HepG2 (cell line): Measurements from ENCODE around the gene FAM20A. TPM values are rescaled to one million over a fixed set of nuclear protein-coding genes. Genes with fewer than 3 reads are reported as not detected.

ENCODE experiments used
- ATAC-seq: fragments of 200-7000 bp; cut with Tn5 transposase; 3 replicates; pipeline ENCODE4 v1.9.1; 2020; ENCODE audit warnings: mild to moderate bottlenecking, moderate library complexity
- BruUV-seq: library from RNA; stranded (reverse); fragments of 400-500 nt; replicated peaks from 2 replicates; lab custom pipeline; 2021; lab: Mats Ljungman, UMichigan
- CTCF ChIA-PET: fragments of 300-600 bp; formaldehyde crosslinking; extraction: SDS; loops from one replicate; lab custom pipeline; 2021; ENCODE audit warnings: low total read pairs, inconsistent platforms, low intra/inter-chr PET ratio; lab: Yijun Ruan, JAX
- POLR2A ChIA-PET: fragments of 350-600 bp; sonication (Branson Sonifier 250); formaldehyde crosslinking; loops from one replicate; lab custom pipeline; 2020; ENCODE audit warnings: antibody characterized with exemption, inconsistent platforms; lab: Yijun Ruan, JAX
- DNase-seq: peaks from one replicate; pipeline ENCODE4 v3.0.0-alpha.2; 2015; ENCODE audit warnings: low spot score
- FAIRE-seq: peaks from 3 replicates; lab custom pipeline; 2011; peaks lifted over from hg19 to GRCh38; lab: Jason Lieb, UNC
- H2AFZ ChIP-seq: one replicate; pipeline ENCODE4 v1.6.1; 2011; ENCODE audit warnings: low read length, inconsistent platforms
- H3K27ac ChIP-seq: fragments of 300-600 bp; 3 replicates; pipeline ENCODE4 v1.8.0; 2011; ENCODE audit warnings: mixed run types, mild to moderate bottlenecking, mixed read lengths, low read length, inconsistent platforms; ENCODE audit not compliant: insufficient read depth; ENCODE audit errors: extremely low read length
- H3K27me3 ChIP-seq, 2 experiments: fragments of 200-600 bp in 1 of 2; 2 replicates in 1 of 2; 3 replicates in 1 of 2; pipeline versions ENCODE4 v1.6.0 to v1.8.0; 2011; ENCODE audit warnings: low read length in 2 of 2, mild to moderate bottlenecking in 2 of 2, moderate library complexity in 2 of 2, inconsistent platforms in 1 of 2; ENCODE audit not compliant: insufficient read depth in 2 of 2, control insufficient read depth in 1 of 2
- H3K36me3 ChIP-seq, 2 experiments: fragments of 200-600 bp in 1 of 2; replicated peaks in 1 of 2; 2 replicates in 1 of 2; 3 replicates in 1 of 2; pipeline versions ENCODE4 v1.5.1 to v1.8.0; 2011; ENCODE audit warnings: low read length in 2 of 2, inconsistent platforms in 1 of 2; ENCODE audit not compliant: insufficient read depth in 2 of 2, control insufficient read depth in 1 of 2
- H3K4me1 ChIP-seq: 2 replicates; pipeline ENCODE4 v1.5.1; 2012; ENCODE audit warnings: low read length, inconsistent platforms; ENCODE audit not compliant: insufficient read depth
- H3K4me2 ChIP-seq: 2 replicates; pipeline ENCODE4 v1.6.0; 2011; ENCODE audit warnings: low read depth, low read length, inconsistent platforms
- H3K4me3 ChIP-seq, 3 experiments: fragments of 200-600 bp in 1 of 3; sonication (generic), shearing (Covaris generic) in 1 of 3; replicated peaks in 1 of 3; 2 replicates each; pipeline ENCODE4 v1.5.1; 2011 to 2016; ENCODE audit warnings: low read length in 3 of 3, inconsistent platforms in 2 of 3, low read depth in 2 of 3, mild to moderate bottlenecking in 2 of 3, control low read depth in 1 of 3, mixed read lengths in 1 of 3; ENCODE audit not compliant: insufficient read depth in 1 of 3
- H3K79me2 ChIP-seq: one replicate; pipeline ENCODE4 v1.6.1; 2011; ENCODE audit warnings: low read length, inconsistent platforms; ENCODE audit not compliant: insufficient read depth
- H3K9ac ChIP-seq: 2 replicates; pipeline ENCODE4 v1.6.0; 2011; ENCODE audit warnings: mild to moderate bottlenecking, low read depth, low read length, inconsistent platforms; ENCODE audit not compliant: insufficient read depth
- H3K9me3 ChIP-seq: 2 replicates; pipeline ENCODE4 v1.5.1; 2012; ENCODE audit warnings: mild to moderate bottlenecking, low read length
- H4K20me1 ChIP-seq: 2 replicates; pipeline ENCODE4 v1.6.0; 2011; ENCODE audit warnings: inconsistent platforms, mild to moderate bottlenecking, low read length, moderate library complexity; ENCODE audit not compliant: insufficient read depth
- ATRX ChIP-seq: sonication (generic); formaldehyde crosslinking; IDR thresholded peaks from 2 replicates; pipeline ENCODE4 v1.4.0; 2020; ENCODE audit warnings: missing genetic modification reagents, borderline replicate concordance
- GABPA ChIP-seq, 2 experiments: IDR thresholded peaks; 2 replicates each; pipeline ENCODE4 v1.6.1; 2011 to 2016; ENCODE audit warnings: low read depth in 2 of 2, low read length in 1 of 2, missing biosample characterization in 1 of 2, missing genetic modification characterization in 1 of 2
- GFI1 ChIP-seq: sonication (generic); formaldehyde crosslinking; IDR thresholded peaks from 2 replicates; pipeline ENCODE4 v1.5.0; 2020; ENCODE audit warnings: missing genetic modification reagents, mild to moderate bottlenecking, borderline replicate concordance
- TAF1 ChIP-seq: sonication (generic); formaldehyde crosslinking; IDR thresholded peaks from 2 replicates; pipeline ENCODE4 v1.4.0; 2020; ENCODE audit warnings: missing genetic modification reagents
- YEATS4 ChIP-seq: sonication (generic); formaldehyde crosslinking; IDR thresholded peaks from 2 replicates; pipeline ENCODE4 v1.4.0; 2020; ENCODE audit warnings: missing genetic modification reagents, borderline replicate concordance
- ZMYM4 ChIP-seq: sonication (generic); formaldehyde crosslinking; IDR thresholded peaks from 2 replicates; pipeline ENCODE4 v1.8.1; 2023; ENCODE audit warnings: mild to moderate bottlenecking, missing genetic modification reagents
- ZNF430 ChIP-seq: sonication (generic); formaldehyde crosslinking; IDR thresholded peaks from 2 replicates; pipeline ENCODE4 v1.9.0; 2021; ENCODE audit warnings: mild to moderate bottlenecking, missing genetic modification reagents
- ZNF44 ChIP-seq: sonication (generic); formaldehyde crosslinking; IDR thresholded peaks from 2 replicates; pipeline ENCODE4 v1.5.1; 2020; ENCODE audit warnings: mild to moderate bottlenecking, missing genetic modification reagents
- ZNF615 ChIP-seq: sonication (generic); formaldehyde crosslinking; IDR thresholded peaks from 2 replicates; pipeline ENCODE4 v1.5.0; 2020; ENCODE audit warnings: mild to moderate bottlenecking, missing genetic modification reagents, borderline replicate concordance
- ZNF670 ChIP-seq: sonication (generic); formaldehyde crosslinking; IDR thresholded peaks from 2 replicates; pipeline ENCODE4 v1.8.0; 2022; ENCODE audit warnings: mild to moderate bottlenecking, missing genetic modification reagents, borderline replicate concordance
- WGBS: methylation state at CpG from one replicate; pipeline ENCODE4 v1.1.6; 2017; ENCODE audit warnings: low lambda C conversion rate; 5-methylcytosine and 5-hydroxymethylcytosine counted together
- in situ Hi-C: cut with HindIII; loops from 2 replicates; pipeline ENCODE4 v1.10.0; 2017; ENCODE audit warnings: low pct_unique_long_range_greater_than_20kb; ENCODE audit not compliant: extremely low pct_ligation_motif_present
- intact Hi-C: fragments of 100-400 bp; cut with micrococcal nuclease; formaldehyde crosslinking; loops from one replicate; pipeline ENCODE4 v1.10.0; 2022; ENCODE audit not compliant: unreplicated experiment
- polyA plus RNA-seq, 8 experiments: library from polyadenylated mRNA; depleted of rRNA in 3 of 8; stranded (reverse) in 7 of 8; unstranded in 1 of 8; fragments of >200 nt; fragmentation: Illumina TruSeq in 4 of 8; extraction: Trizol in 4 of 8; gene quantifications; 2 replicates each; pipeline versions ENCODE4 v1.2.1 to v1.2.3, GENCODE V29; 2011 to 2016; ENCODE audit warnings: low read depth in 4 of 8, missing spikeins in 1 of 8, mixed read lengths in 1 of 8; ENCODE audit not compliant: insufficient read depth in 1 of 8
- total RNA-seq, 5 experiments: library from RNA; depleted of rRNA; stranded (reverse); fragments of >200 nt; fragmentation: Illumina TruSeq; extraction: Trizol; gene quantifications; 2 replicates each; pipeline ENCODE4 v1.2.3, GENCODE V29; 2016; ENCODE audit warnings: low read depth in 1 of 5
- TF ChIP-seq, protein P1 (sequence below): sonication (generic); formaldehyde crosslinking; IDR thresholded peaks from 2 replicates; pipeline ENCODE4 v1.8.1; 2023; ENCODE audit warnings: missing genetic modification reagents, mild to moderate bottlenecking, borderline replicate concordance
- TF ChIP-seq, protein P2 (sequence below): sonication (generic); formaldehyde crosslinking; IDR thresholded peaks from 2 replicates; pipeline ENCODE4 v1.9.0; 2022; ENCODE audit warnings: low read depth, missing genetic modification reagents
- TF ChIP-seq, protein P3 (sequence below): sonication (generic); formaldehyde crosslinking; IDR thresholded peaks from 2 replicates; pipeline ENCODE4 v1.5.0; 2020; ENCODE audit warnings: missing genetic modification reagents, mild to moderate bottlenecking, borderline replicate concordance
- TF ChIP-seq, protein P4 (sequence below): sonication (generic); formaldehyde crosslinking; IDR thresholded peaks from 2 replicates; pipeline ENCODE4 v1.4.0; 2020; ENCODE audit warnings: missing genetic modification reagents, borderline replicate concordance
- TF ChIP-seq, protein P5 (sequence below): sonication (generic); formaldehyde crosslinking; IDR thresholded peaks from 2 replicates; pipeline ENCODE4 v1.4.0; 2020; ENCODE audit warnings: mild to moderate bottlenecking, missing genetic modification reagents

The FAM20A gene
- total and polyA plus RNA-seq, 2 of the 13 experiments (the other 11 are each of a cell fraction or from before 2014, with no cell fraction given), result 9.3 to 20.7 TPM

DNA sequence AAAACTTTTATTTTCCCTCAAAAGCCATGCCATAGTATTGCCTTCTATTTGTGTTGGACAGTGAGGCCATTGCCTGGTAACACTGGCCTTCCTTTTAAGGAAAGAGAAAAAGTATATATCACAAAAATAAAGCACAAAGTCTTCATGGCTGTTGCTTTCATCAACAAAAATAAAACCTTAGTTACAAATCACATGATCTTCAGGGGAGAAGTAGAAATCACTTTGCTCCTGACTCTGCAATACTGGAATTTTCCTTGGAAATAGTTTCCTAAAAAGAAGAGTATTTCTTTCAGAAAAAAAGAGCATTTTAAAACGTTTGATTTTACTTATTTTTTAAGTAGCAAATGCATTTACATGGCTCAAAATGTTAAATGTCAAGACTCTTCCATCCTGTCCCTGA lies 41.9 kb downstream of the FAM20A start:
- in situ Hi-C loops, result no loop called here
- Histone ChIP-seq H3K79me2 (no peaks in the 10 kb centered on the region), H3K4me3 (no peak overlapping the region), H3K27ac (no peak overlapping the region), H3K27me3 (no peaks in the 10 kb centered on the region), H3K4me1 (no peaks in the 10 kb centered on the region), H2AFZ (no peak overlapping the region)
- intact Hi-C loops, result no loop called here
- CTCF ChIA-PET, result no interaction called here
- TF ChIP-seq TAF1 (CRISPR knock-in tag) (no peak), ZNF615 (CRISPR knock-in tag) (no peak), ZNF670 (CRISPR knock-in tag) (no peak), GFI1 (CRISPR knock-in tag) (no peak), GABPA (IDR thresholded peaks at IDR 0.05; ENCODE audit: low read depth, low read length) (no peak), GABPA (CRISPR knock-in tag; IDR thresholded peaks at IDR 0.05; ENCODE audit: low read depth) (no peak), YEATS4 (CRISPR knock-in tag) (no peak), ZNF44 (CRISPR knock-in tag) (no peak), ZMYM4 (CRISPR knock-in tag) (no peak), ZNF430 (CRISPR knock-in tag) (no peak), ATRX (CRISPR knock-in tag) (no peak)
- TF ChIP-seq, protein P1, sequence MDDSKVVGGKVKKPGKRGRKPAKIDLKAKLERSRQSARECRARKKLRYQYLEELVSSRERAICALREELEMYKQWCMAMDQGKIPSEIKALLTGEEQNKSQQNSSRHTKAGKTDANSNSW (CRISPR knock-in tag), result no peak
- TF ChIP-seq, protein P2, sequence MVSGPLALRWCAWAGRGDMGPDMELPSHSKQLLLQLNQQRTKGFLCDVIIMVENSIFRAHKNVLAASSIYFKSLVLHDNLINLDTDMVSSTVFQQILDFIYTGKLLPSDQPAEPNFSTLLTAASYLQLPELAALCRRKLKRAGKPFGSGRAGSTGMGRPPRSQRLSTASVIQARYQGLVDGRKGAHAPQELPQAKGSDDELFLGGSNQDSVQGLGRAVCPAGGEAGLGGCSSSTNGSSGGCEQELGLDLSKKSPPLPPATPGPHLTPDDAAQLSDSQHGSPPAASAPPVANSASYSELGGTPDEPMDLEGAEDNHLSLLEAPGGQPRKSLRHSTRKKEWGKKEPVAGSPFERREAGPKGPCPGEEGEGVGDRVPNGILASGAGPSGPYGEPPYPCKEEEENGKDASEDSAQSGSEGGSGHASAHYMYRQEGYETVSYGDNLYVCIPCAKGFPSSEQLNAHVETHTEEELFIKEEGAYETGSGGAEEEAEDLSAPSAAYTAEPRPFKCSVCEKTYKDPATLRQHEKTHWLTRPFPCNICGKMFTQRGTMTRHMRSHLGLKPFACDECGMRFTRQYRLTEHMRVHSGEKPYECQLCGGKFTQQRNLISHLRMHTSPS (CRISPR knock-in tag), result no peak
- TF ChIP-seq, protein P3, sequence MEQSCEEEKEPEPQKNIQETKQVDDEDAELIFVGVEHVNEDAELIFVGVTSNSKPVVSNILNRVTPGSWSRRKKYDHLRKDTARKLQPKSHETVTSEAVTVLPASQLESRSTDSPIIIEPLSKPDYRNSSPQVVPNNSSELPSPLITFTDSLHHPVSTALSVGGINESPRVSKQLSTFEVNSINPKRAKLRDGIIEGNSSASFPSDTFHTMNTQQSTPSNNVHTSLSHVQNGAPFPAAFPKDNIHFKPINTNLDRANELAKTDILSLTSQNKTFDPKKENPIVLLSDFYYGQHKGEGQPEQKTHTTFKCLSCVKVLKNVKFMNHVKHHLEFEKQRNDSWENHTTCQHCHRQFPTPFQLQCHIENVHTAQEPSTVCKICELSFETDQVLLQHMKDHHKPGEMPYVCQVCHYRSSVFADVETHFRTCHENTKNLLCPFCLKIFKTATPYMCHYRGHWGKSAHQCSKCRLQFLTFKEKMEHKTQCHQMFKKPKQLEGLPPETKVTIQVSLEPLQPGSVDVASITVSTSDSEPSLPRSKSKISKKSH (CRISPR knock-in tag), result no peak
- TF ChIP-seq, protein P4, sequence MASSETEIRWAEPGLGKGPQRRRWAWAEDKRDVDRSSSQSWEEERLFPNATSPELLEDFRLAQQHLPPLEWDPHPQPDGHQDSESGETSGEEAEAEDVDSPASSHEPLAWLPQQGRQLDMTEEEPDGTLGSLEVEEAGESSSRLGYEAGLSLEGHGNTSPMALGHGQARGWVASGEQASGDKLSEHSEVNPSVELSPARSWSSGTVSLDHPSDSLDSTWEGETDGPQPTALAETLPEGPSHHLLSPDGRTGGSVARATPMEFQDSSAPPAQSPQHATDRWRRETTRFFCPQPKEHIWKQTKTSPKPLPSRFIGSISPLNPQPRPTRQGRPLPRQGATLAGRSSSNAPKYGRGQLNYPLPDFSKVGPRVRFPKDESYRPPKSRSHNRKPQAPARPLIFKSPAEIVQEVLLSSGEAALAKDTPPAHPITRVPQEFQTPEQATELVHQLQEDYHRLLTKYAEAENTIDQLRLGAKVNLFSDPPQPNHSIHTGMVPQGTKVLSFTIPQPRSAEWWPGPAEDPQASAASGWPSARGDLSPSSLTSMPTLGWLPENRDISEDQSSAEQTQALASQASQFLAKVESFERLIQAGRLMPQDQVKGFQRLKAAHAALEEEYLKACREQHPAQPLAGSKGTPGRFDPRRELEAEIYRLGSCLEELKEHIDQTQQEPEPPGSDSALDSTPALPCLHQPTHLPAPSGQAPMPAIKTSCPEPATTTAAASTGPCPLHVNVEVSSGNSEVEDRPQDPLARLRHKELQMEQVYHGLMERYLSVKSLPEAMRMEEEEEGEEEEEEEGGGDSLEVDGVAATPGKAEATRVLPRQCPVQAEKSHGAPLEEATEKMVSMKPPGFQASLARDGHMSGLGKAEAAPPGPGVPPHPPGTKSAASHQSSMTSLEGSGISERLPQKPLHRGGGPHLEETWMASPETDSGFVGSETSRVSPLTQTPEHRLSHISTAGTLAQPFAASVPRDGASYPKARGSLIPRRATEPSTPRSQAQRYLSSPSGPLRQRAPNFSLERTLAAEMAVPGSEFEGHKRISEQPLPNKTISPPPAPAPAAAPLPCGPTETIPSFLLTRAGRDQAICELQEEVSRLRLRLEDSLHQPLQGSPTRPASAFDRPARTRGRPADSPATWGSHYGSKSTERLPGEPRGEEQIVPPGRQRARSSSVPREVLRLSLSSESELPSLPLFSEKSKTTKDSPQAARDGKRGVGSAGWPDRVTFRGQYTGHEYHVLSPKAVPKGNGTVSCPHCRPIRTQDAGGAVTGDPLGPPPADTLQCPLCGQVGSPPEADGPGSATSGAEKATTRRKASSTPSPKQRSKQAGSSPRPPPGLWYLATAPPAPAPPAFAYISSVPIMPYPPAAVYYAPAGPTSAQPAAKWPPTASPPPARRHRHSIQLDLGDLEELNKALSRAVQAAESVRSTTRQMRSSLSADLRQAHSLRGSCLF (CRISPR knock-in tag), result no peak
- TF ChIP-seq, protein P5, sequence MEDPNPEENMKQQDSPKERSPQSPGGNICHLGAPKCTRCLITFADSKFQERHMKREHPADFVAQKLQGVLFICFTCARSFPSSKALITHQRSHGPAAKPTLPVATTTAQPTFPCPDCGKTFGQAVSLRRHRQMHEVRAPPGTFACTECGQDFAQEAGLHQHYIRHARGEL (CRISPR knock-in tag), result no peak
- TF ChIP-seq, all 625 proteins: peak for 0
- Histone ChIP-seq H3K36me3 (no peaks in the 10 kb centered on the region; a peak in 1 of 5 replicates), H3K4me2 (no peak overlapping the region), H4K20me1 (no peaks in the 10 kb centered on the region), H3K9ac (no peak overlapping the region), H3K9me3 (no peaks in the 10 kb centered on the region)
- 8% methylated on average over 1 of the region's 1 CpG for WGBS
- DNase-seq (no peak), FAIRE-seq (no peak), ATAC-seq (no peak)
- BruUV-seq, result no TSS peak
- POLR2A ChIA-PET, result no interaction called here
